GM18873 (cell line): ENCODE data around the gene FMN2.
"Not testable (repeated sequence)": the region's sequence is repeated elsewhere in the genome, so short reads cannot be mapped to it uniquely, and the experiment has no call there.

ENCODE experiments used
- ATAC-seq: cut with Tn5 transposase; IDR thresholded peaks from one replicate; pipeline ENCODE4 v1.9.1; 2021; ENCODE audit warnings: mild to moderate bottlenecking, moderate library complexity, moderate number of reproducible peaks; ENCODE audit not compliant: unreplicated experiment, low FRiP score

FMN2 gene

DNA sequence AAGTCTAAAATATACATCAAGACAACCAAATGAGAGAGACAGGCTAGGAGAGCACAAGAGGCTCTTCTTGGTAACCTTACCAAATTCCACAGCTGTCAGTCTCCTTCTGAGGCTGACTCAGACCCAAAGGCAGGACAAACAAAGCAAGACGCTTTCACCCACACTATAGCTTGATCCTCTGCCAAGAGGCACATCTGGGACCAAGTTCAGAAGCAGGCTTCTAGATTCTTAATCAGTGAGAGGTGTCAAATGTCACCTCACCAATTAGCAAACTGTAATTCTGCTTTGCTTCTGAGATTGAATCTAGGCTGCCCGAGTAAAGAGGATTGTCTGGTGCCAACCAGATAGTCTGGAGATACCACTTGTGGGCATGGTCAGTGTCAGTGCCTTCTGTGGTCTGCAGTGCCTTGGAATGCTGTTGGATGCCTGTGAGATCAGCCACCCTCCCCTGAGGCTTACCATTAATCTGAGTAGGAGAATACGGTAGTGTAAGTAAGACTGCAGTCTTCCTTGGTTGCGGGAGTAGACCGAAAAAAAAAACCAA lies 151.0 kb downstream of the FMN2 start:
- ATAC-seq, result no peak

DNA sequence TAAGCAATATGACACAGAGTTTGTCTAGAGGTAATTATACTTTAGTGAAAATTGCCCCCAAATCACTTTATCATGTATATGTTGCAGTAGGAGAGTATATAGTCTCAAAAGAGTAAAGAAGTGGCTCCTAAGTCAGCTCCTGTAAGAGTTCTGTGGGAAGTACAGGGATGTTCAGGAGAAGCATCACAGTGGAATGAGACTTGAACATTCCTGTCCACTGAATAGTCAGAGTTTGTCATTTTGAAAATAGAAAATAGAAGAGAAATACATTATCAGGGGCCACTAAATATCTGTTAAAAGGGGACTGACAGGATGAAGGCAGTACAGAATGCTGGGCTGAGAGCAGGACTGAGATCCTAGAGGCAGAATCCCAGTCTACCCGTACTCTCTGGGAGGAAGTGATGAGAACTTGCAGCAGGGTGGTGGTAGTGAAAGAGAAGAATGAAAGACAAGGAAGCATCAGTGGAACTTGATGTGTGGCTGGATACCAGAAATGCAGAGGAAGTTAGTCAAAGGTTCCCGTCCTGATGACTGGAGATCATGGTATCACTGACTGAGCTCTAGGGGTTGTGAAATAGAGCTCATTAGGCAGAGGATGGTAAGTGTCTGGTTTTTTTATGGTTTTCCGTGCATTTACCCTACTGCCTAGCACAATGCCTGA lies 153.4 kb downstream of the FMN2 start:
- no peak for ATAC-seq

DNA sequence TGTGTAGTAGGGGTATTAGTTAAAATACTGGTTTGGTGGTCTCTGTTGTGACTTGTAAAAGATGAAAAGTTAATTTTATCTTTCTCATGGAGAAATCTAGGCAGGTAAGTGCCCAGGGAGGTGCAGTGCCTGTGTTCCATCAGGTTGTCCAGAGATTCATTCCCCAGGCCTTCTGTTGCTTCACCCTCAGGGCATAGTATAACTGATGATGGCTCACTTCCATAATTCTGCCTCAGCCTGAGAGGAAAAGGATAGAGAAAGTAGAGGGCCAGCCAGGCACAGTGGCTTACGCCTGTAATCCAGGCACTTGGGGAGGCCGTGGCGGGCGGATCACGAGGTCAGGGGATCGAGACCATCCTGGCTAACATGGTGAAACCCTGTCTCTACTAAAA lies 153.9 kb downstream of the FMN2 start:
- ATAC-seq, result no peak

DNA sequence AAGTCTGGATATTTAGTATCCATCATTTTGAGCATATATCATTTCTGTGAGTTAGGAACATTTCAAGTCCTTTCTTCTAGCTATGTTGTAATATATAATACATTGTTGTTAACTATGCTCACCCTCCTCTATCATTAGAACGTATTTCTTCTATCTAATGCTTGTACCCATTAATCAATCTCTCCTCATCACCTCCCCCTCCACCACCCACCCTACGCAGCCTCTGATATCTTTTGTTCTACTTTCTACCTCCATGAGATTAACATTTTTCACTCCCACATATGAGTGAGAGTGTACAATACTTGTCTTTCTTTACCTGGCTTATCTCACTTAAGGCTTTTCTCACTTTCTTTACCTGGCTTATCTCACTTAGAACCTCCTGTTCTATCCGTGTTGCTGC lies 156.2 kb downstream of the FMN2 start:
- ATAC-seq, result no peak

DNA sequence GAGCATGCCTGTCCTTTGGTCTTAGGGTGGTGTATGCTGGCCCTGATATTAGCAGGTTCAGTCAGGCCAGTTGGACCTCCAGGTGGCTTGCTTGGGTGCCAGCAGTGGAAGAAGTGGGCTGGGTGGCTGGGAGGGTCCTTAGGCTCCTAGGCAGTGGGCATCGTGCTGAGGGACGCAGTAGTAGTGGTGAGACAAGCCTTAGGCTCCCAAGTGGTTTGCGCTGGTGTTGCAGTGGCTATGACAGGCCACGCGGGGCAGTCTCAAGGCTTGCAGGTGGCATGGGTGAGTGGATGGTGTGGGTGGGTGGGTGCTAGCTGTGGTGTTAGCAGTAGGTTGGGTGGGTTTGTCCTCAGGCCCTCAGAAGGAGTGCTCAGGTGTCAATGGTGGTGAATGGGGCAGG lies 162.3 kb downstream of the FMN2 start:
- no peak for ATAC-seq

DNA sequence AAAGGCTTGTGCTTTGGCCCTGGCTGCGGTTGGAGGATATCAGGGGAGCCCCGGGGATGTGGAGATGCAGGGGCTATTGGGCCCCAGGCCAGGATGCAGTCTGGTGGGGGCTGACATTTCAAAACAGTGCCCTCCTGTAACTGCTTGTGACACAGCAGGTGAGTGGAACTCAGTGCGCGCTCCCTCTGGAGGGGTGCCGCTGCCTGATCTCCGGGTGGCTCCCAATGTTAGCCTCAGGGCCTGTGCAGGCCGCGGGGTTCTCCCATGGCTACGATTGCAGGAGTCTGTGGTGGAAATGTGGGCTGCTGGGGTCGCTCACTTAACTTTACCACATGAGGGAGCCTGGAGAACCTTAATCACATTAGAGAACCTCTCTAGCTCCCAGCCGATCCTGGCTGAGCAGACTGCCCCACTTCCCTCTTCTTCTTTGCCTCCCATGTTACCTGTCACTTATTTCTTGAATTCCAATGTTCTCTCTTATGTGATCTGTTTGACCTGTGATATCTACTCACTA lies 163.2 kb downstream of the FMN2 start:
- no peak for ATAC-seq

DNA sequence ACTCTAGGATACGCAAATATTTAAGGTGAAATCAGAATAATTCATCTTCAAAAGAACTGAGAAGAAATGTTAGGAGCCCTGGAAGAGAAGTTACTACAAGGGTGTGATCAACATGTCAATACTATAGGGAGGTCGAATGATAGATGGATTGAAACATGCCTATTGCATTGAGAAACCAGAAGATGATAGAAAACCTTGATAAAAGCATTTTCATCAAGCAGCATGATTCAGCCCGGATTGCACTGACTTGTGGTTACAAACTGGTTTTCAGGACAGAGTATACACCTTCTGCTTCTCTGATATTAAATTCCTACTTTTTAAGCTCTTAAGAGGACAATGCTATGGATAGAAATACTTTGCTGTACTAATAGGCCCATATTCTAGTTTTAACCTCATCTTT lies 164.2 kb downstream of the FMN2 start:
- no peak for ATAC-seq

DNA sequence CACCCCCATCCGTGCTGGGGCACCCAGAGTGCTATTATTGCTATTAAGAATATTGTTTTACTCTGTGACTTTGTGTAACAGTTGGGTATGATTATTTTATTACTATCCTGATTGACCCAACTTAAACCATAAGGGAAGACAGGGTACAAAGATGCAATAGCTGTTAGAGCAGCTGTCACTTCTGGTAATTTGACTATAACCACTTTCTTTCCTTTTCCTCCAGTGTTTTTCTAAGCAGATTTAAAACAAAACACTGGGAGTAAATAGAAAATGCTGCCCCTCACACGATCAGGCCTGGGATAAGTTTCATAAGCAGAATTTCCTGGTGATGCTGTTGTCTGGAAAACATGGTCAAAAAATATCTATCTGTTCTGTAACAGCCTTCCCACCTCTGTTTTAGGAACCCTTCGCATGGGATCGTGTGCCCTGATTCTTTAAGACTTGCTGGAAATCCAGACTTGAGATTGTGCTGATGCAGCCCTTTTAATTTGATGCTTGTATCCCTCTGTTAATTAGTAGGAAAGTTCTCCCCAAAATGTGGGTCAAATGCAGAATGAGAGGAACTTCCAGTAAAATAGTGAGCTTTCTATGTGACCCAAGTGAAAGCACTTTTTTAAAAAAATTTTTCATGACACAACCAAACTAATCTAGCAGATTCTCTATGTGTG lies 165.3 kb downstream of the FMN2 start:
- no peak for ATAC-seq

DNA sequence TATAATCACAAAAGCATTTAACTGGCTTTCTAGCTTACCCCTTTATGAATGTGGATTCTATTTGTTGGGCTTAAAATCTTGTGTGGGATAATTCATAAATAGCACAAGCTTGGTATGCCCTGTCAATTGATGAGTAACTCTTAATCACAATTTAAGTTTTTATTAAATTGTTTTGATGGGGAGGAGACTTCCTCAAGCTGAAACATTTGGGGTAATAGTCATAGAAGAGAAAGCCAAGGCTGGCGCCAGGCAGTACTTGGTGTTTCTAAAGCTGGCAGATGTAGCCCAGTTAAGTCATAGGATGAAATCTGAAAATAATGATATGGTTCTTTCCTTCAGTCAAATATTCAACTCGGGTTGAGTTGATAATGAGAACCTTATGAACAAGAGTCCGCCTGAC lies 167.2 kb downstream of the FMN2 start:
- no peak for ATAC-seq

DNA sequence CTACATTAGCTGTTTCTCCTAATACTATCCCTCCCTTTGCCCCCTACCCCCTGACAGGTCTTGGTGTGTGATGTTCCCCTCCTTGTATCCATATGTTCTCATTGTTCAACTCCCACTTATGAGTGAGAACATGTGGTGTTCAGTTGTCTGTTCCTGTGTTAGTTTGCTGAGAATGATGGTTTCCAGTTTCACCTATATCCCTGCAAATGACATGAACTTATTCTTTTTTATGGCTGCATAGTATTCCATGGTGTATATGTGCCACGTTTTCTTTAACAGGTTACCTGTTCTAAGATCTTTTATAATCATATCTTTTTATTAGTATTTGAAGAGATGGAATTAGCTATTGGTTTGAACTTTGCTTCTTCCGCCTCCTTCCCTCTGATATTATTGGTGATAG lies 172.8 kb downstream of the FMN2 start:
- not testable (repeated sequence) for ATAC-seq

DNA sequence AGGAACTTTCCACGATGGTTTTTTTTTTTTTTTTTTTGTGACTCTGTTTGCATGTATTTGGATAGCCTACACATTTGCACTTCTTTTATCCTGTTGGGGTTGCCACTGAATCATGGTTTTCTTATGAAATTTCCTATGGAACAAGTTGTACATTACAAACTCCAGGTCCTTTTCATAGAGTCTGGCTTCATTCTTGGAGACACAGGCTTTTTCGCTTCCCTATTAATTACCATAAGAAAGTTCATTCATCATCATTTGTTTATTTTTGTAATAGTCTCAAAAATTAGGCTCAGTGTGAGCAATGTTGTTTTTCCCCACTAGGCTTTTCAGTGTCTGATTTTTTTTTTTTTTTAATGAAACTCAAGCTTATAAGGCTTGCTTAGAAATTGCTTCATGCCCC lies 179.4 kb downstream of the FMN2 start:
- ATAC-seq, result no peak

DNA sequence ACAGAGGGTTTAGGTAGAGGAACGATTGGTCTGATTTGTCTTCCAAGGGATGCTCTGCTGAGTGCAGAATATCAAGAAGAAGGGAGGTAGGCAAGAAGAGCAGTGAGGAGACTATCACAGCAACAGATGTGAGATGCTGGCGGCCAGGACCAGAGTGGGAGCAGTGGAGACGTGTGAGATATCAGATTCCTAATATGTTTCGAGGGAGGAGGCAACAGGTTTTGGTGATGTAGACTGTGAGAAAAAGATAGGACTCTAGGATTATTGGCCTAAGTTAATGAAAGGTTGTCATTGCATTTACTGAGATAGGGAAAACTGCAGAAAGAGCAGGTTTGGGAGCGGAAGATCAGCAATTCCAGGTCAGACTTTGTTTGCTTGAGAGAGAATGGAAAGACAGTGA lies 182.9 kb downstream of the FMN2 start:
- no peak for ATAC-seq

DNA sequence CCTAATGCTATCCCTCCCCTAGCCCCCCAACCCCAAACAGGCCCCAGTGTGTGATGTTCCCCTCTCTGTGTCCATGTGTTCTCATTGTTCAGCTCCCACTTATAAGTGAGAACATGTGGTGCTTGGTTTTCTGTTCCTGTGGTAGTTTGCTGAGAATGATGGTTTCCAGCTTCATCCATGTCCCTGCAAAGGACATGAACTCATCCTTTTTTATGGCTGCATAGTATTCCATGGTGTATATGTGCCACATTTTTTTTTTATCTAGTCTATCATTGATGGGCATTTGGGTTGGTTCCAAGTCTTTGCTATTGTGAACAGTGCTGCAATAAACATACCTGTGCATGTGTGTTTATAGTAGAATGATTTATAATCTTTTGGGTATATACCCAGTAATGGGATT lies 183.5 kb downstream of the FMN2 start:
- ATAC-seq, result not testable (repeated sequence)

DNA sequence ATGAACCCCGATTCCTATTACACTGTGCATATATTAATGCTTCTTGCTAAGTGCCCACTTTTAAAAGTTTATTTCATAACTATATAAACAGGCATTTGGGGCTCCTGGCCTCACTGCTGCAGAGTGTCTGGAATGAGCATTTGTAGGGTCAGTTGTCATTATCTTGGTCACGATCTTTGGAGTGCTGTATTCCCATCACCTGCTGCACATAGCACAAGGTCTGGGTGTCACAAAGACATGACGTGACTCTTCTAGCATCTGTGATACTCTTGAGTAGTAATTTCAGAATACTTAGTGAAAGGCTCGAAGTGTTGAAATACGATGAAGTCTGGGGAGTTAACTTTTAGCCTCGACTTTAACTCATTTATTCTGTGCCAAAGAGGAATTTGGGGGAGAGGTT lies 186.4 kb downstream of the FMN2 start:
- no peak for ATAC-seq

DNA sequence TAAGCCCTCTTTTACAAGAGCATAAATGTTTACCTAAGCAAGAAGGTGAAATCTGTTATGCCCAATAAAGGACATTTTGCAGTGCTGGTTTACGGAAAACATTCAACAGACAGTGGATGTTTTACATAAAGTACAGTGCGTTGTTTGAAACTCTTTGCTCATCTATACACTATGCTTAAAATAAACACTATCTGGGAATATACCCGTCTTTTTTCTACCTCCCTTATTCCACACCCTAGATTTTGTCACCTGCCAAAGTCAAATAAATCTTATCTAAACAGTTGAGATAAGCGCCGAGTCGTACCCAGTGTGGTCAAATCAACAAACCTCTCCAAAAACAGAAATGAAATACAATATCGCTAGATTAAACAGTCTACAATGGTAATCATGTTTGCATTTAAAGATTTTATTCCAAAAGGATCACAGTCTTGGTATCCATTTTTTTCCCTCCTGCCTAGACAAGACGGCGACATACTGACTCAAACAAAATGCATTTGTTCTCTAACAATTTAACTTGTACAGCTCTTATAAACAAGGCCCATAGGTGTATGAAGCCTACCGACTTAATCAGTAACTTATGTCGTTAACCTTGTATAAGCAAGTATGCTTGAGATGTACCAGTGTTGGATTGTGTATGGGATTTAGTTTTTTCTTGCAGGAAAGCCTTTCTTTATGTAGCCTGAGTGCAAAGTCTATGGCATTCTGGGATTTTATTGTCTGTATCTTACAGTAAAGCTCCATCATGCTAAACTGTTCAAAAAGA lies 189.1 kb downstream of the FMN2 start:
- no peak for ATAC-seq

DNA sequence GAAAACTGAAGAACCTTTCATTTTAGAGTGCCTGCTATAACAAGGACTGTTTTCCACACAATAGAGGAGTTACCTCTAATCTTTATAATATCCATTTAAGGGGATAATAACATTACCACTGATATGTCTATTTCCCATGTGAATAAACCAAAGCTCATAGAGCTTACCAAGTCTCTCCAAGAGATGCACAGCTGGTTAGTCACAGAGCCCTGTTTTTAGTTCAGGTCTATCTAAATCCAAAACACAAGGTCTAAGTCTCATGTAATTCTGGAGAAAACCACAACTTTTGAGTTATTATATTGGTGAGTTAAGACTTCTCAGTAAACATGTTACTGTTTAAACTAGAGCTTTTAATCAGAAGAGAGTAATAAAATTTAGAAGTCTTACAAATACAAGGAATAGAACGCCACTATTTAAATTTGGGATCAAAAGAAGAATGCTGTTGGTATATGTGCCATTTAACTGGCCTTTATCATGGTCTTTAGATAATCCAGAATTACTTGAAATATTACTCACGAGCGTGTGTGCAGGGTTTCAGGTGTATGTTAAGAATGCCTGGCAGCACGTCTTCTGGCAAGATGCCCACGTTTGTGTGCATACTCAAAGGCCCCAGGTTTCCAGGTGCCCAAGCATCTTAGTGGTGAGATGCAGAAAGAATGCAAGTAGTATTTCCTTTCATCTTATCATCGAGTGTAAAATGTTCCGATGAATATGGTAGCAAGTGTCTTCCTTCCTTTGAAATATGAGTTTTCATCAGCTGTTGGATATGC lies 190.6 kb downstream of the FMN2 start:
- no peak for ATAC-seq

DNA sequence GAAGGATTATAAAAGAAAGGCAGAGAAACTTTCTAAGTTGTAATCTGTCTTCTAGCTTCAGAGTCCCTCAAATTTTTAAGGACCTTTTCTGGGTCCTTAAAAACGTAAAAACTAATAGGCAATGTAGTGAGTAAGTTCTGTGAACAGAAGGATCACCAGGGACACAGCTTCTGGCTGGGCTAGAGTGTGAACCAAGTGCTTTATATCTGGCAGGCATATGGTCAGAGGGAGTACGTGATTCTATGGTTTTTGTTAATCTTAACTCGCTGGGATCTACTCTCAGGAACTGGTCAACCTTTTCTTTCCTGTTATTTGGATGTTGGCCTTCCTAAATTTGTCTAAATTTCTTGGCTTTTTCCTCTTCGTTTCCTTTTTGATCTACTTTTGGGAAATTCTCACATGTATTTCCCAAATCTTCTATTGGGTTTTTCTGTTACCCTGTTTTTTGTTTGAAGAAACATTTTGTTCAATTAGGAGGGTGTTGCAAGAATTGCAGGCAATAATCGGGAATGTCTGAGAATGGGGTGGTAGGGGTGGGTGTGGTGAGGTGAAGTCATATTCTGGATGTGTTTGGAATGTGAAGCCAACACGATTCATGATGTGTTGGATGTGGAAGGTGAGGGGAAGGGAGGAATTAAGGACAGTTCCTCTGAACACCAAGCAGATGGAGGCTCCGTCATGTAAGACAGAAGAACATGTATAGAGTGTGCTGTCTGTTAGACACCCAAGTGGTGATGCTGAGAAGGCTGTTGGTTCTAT lies 193.2 kb downstream of the FMN2 start:
- no peak for ATAC-seq

DNA sequence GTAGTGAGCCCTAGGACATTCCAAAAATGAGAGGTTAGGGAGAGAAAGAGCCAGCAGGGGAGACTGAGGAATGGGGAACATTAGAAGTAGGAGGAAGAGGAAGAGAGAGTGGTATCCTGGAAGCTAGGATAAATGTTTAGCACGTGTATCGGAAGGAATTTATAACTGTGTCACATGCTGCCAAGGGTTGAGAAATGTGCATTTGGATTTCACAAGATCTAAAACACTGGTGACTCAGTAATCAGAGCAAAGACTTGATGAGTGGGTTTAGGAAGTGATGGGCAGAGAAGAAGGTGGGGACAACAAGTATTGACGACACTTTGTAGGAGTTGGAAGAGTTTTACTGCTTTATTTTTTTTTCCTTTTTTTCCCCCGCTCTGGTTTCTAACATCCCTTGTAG lies 193.9 kb downstream of the FMN2 start:
- no peak for ATAC-seq

DNA sequence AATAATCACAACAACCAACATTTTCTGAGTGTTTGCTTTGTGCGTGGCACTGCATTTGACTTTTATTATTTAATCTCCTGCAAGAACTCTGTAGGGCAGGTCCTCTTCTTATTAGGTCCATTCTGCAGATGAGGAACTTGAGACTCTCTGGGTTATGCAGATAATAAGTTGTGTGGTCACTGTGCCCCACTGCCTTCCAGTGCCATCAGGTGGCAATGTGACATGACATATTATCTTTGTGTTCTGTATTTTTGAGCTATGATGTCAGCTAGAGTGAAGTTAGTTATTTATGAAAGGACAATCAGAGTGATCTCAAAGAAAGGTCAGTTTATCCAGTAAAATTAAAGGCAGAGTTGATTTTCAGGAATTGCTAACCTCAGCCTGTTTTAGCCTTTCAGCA lies 196.0 kb downstream of the FMN2 start:
- no peak for ATAC-seq

DNA sequence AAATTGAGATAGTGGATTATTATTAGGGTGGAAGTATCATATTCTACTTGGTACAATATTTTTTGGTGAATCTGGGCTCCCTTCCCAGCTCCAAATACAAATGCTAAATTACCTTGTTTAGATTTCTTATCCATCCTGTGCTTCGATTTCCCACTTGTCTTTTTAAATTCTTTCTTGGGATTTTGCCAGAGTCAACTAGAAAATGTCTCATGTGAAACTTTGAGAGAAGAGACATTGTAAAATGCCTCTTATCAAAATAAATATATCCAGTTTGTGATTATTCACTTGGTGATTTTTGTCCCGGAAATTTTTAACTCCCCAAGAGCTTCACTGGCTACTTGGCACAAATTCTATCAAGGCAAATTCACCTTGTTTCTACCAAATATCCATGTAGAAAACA lies 202.0 kb downstream of the FMN2 start:
- no peak for ATAC-seq
